Calu3 (cell line): ENCODE data around the gene LBP. TPM values are rescaled to one million over a fixed set of nuclear protein-coding genes. Genes with fewer than 3 reads are reported as not detected.

ENCODE experiments used
- BruUV-seq: library from RNA; stranded (reverse); fragments of 400-500 nt; replicated peaks from 2 replicates; lab custom pipeline; 2021; lab: Mats Ljungman, UMichigan
- CTCF ChIA-PET: fragments of 300-600 bp; sonication (Branson Sonifier 250); formaldehyde crosslinking; loops from one replicate; lab custom pipeline; 2022; ENCODE audit warnings: antibody characterized with exemption; lab: Charles Lee
- DNase-seq: peaks from one replicate; pipeline ENCODE4 v3.0.0; 2022
- H3K27ac Mint-ChIP-seq: one replicate; pipeline ENCODE4 v1.8.0; 2022; ENCODE audit warnings: mixed read lengths; ENCODE audit not compliant: unreplicated experiment
- H3K27me3 Mint-ChIP-seq: one replicate; pipeline ENCODE4 v1.8.0; 2022; ENCODE audit warnings: mixed read lengths; ENCODE audit not compliant: unreplicated experiment
- H3K36me3 Mint-ChIP-seq: one replicate; pipeline ENCODE4 v1.8.0; 2022; ENCODE audit warnings: mild to moderate bottlenecking, moderate library complexity, mixed read lengths; ENCODE audit not compliant: insufficient read depth, unreplicated experiment
- H3K4me1 Mint-ChIP-seq: one replicate; pipeline ENCODE4 v1.8.0; 2022; ENCODE audit warnings: mild to moderate bottlenecking, low read depth, mixed read lengths; ENCODE audit not compliant: unreplicated experiment
- H3K4me3 Mint-ChIP-seq: one replicate; pipeline ENCODE4 v1.8.0; 2022; ENCODE audit warnings: mild to moderate bottlenecking, low read depth, moderate library complexity, mixed read lengths; ENCODE audit not compliant: unreplicated experiment
- H3K9me3 Mint-ChIP-seq: one replicate; pipeline ENCODE4 v1.8.0; 2022; ENCODE audit warnings: low read depth, mixed read lengths; ENCODE audit not compliant: unreplicated experiment
- CTCF ChIP-seq: fragments of 200-600 bp; IDR thresholded peaks from one replicate; pipeline ENCODE4 v1.8.0; 2022; ENCODE audit warnings: antibody characterized with exemption; ENCODE audit not compliant: unreplicated experiment
- intact Hi-C: fragments of 100-400 bp; cut with micrococcal nuclease; formaldehyde crosslinking; loops from one replicate; pipeline ENCODE4 v1.10.0; 2022; ENCODE audit not compliant: unreplicated experiment
- total RNA-seq: library from RNA; stranded (reverse); gene quantifications from 2 replicates; pipeline ENCODE4 v1.2.3, GENCODE V29; 2022

Gene LBP
- total RNA-seq, 1 experiment from 2014 or later = not detected

DNA sequence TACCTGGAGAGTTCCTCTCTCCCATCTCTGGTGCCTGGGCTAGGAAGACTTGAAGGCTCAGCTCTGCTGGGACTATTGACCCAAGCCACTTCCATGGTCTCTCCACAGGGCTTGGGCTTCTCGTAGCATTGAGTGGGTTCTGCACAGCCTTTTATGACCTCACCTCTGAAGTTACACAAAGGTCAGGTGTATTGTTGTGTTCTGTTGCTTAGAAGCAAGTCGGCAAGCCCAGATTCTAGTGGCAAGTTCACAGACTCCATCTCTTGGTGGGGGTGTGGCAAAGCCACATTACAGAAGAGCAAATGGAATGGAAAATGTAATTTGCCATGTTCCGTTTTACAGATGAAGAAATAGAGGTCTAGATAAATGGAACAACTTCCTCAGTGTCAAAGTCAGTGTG, 28.9 kb upstream of the LBP start:
- Mint-ChIP-seq H3K4me3 (no peak overlapping the region), H3K27ac (no peak overlapping the region), H3K27me3 (peaks cover 31% of the 10 kb centered on the region), H3K4me1 (peaks cover 17% of the 10 kb centered on the region), H3K36me3 (no peaks in the 10 kb centered on the region), H3K9me3 (no peaks in the 10 kb centered on the region)
- DNase-seq = no peak
- intact Hi-C loops = no loop called here
- no TSS peak for BruUV-seq
- CTCF ChIA-PET = interaction anchor here (2.6 kb wide), 1 partner anchor 12 kb away, joined by 9 read pairs; no protein-coding TSS in a partner anchor
- no peak for TF ChIP-seq CTCF

DNA sequence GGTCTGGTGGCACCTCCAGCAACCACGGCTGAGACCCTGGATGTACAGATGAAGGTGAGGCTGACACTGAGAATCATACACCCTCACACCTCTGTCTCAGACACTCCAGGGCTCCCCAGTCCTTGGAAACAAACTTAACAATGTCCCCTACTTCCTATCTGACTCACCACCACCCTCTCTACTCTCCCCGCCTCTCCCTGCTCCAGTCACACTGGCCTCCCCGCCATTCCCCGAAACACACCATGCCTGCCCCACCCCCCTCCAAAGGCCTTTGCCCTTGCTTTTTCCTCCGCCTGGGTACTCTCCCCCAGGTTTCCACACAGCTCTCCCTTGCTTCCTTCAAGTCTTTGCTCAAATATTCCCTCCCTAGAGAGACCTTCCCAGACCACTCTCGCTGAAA, 26.1 kb upstream of the LBP start:
- peaks cover 57% of the 10 kb centered on the region for H3K27me3 Mint-ChIP-seq
- no TSS peak for BruUV-seq
- CTCF ChIA-PET = interaction anchor here (0.7 to 3.1 kb wide), 4 partner anchors 10 to 262 kb away, joined by 3 to 17 read pairs (median 3); no protein-coding TSS in a partner anchor

DNA sequence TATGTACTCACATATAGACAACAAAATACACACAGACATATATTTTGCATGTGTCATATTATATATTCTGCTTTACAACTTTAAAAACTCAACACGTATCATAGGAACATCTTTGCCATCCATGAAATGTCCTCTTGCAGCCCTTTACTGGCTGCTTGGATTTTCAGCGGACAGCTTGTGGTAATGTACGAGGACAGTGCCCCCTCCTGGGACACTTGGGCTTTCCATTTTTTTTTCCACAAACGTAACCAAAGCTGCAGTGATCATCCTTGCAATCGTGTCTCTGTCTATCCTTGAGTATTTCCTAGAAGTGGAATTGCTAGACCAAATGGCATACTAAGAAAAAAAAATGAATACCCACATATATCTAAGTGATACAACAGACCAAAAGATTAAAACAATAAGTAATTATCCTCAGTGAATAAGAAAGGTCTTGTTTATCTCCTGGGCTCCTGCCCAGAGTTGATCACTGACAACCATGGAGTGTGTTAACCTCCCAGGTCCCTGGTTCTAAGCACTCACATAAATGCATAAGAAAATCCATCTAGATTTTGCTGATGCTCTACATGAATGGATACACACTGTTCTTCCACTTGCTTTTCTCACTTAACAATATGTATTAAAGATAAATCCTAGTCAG, 24.2 kb upstream of the LBP start:
- CTCF ChIA-PET = interaction anchor here (0.6 to 3.1 kb wide), 13 partner anchors 10 to 755 kb away, joined by 3 to 17 read pairs (median 7); no protein-coding TSS in a partner anchor
- H3K9me3 Mint-ChIP-seq = no peaks in the 10 kb centered on the region
- intact Hi-C loops = loop anchor here (1.0 kb wide), 1 partner anchor 93 kb away; no protein-coding TSS in a partner anchor
- BruUV-seq = no TSS peak
- H3K4me1 Mint-ChIP-seq = peaks cover 17% of the 10 kb centered on the region
- H3K36me3 Mint-ChIP-seq = no peaks in the 10 kb centered on the region
- peak; percentile 76 for DNase-seq
- H3K27ac Mint-ChIP-seq = no peak overlapping the region
- TF ChIP-seq CTCF = peak; percentile 71
- H3K27me3 Mint-ChIP-seq = peaks cover 75% of the 10 kb centered on the region
- no peak overlapping the region for H3K4me3 Mint-ChIP-seq

More for the DNA sequence above, 26.1 kb upstream of the LBP start:
- DNase-seq = no peak
- peaks cover 17% of the 10 kb centered on the region for H3K4me1 Mint-ChIP-seq
- intact Hi-C loops = no loop called here
- TF ChIP-seq CTCF = no peak
- H3K27ac Mint-ChIP-seq = no peak overlapping the region
- H3K4me3 Mint-ChIP-seq = no peak overlapping the region
- H3K36me3 Mint-ChIP-seq = no peaks in the 10 kb centered on the region
- H3K9me3 Mint-ChIP-seq = no peaks in the 10 kb centered on the region

GRCh38 chr20:38324159-38324558, 22.1 kb upstream of the LBP start:
- no peak for DNase-seq
- H3K27me3 Mint-ChIP-seq = peaks cover 93% of the 10 kb centered on the region
- peaks cover 17% of the 10 kb centered on the region for H3K4me1 Mint-ChIP-seq
- BruUV-seq = no TSS peak
- no peaks in the 10 kb centered on the region for H3K9me3 Mint-ChIP-seq
- CTCF ChIA-PET = interaction anchor here (0.9 to 2.5 kb wide), 3 partner anchors 24 to 251 kb away, joined by 4 to 7 read pairs (median 4); no protein-coding TSS in a partner anchor
- intact Hi-C loops = no loop called here
- H3K36me3 Mint-ChIP-seq = no peaks in the 10 kb centered on the region
- H3K27ac Mint-ChIP-seq = no peak overlapping the region
- H3K4me3 Mint-ChIP-seq = no peak overlapping the region
- TF ChIP-seq CTCF = no peak
